Loucy (cell line): ENCODE measurements around the gene XAGE5.

ENCODE experiments used
- H2AFZ ChIP-seq: fragments of 200-600 bp; sonication (generic); 2 replicates; pipeline ENCODE4 v1.6.0; 2016; ENCODE audit warnings: antibody characterized with exemption, mild to moderate bottlenecking, low read length, moderate library complexity
- H3F3A ChIP-seq: fragments of 200-600 bp; 2 replicates; pipeline ENCODE4 v1.6.0; 2016; ENCODE audit warnings: antibody characterized with exemption, low read depth, mild to moderate bottlenecking
- H3K27me3 ChIP-seq: fragments of 200-600 bp; sonication (generic); 2 replicates; pipeline ENCODE4 v1.6.1; 2014; ENCODE audit warnings: low read length, mild to moderate bottlenecking; ENCODE audit not compliant: insufficient read depth, poor library complexity, severe bottlenecking
- H3K36me3 ChIP-seq: fragments of 200-600 bp; sonication (generic); 2 replicates; pipeline ENCODE4 v1.6.1; 2016; ENCODE audit warnings: low read length; ENCODE audit not compliant: insufficient read depth
- H3K4me1 ChIP-seq: fragments of 200-600 bp; sonication (generic); 2 replicates; pipeline ENCODE4 v1.5.1; 2014; ENCODE audit warnings: low read length, mild to moderate bottlenecking; ENCODE audit not compliant: insufficient read depth, poor library complexity, severe bottlenecking
- H3K4me2 ChIP-seq: fragments of 200-600 bp; sonication (generic); 2 replicates; pipeline ENCODE4 v1.6.0; 2014; ENCODE audit warnings: antibody characterized with exemption, low read length, low read depth, mild to moderate bottlenecking; ENCODE audit not compliant: poor library complexity, severe bottlenecking
- H3K4me3 ChIP-seq: fragments of 200-600 bp; sonication (generic); 2 replicates; pipeline ENCODE4 v1.5.1; 2014; ENCODE audit warnings: low read length, mild to moderate bottlenecking, mixed read lengths; ENCODE audit not compliant: poor library complexity, severe bottlenecking
- H3K79me2 ChIP-seq: fragments of 200-600 bp; sonication (generic); 2 replicates; pipeline ENCODE4 v1.6.1; 2014; ENCODE audit warnings: low read length; ENCODE audit not compliant: insufficient read depth
- H3K9ac ChIP-seq: fragments of 200-600 bp; sonication (generic); 2 replicates; pipeline ENCODE4 v1.6.0; 2014; ENCODE audit warnings: mild to moderate bottlenecking, low read depth, low read length, moderate library complexity; ENCODE audit not compliant: poor library complexity, severe bottlenecking
- H3K9me2 ChIP-seq: fragments of 200-600 bp; sonication (generic); replicated peaks from 2 replicates; pipeline ENCODE4 v1.6.1; 2016; ENCODE audit warnings: low read depth, low read length, mixed read lengths
- H3K9me3 ChIP-seq: fragments of 200-600 bp; sonication (generic); 2 replicates; pipeline ENCODE4 v1.6.1; 2014; ENCODE audit warnings: mild to moderate bottlenecking, antibody characterized with exemption, low read length, low read depth; ENCODE audit not compliant: insufficient read depth
- H4K20me1 ChIP-seq: fragments of 200-600 bp; sonication (generic); 2 replicates; pipeline ENCODE4 v1.6.0; 2014; ENCODE audit warnings: antibody characterized with exemption, low read length, mild to moderate bottlenecking; ENCODE audit not compliant: insufficient read depth, poor library complexity, severe bottlenecking
- CTCF ChIP-seq: fragments of 200-600 bp; sonication (generic); conservative IDR thresholded peaks from 2 replicates; pipeline ENCODE4 v1.5.1; 2014; ENCODE audit warnings: mild to moderate bottlenecking, antibody characterized with exemption, low read length
- EZH2phosphoT487 ChIP-seq: fragments of 200-600 bp; IDR thresholded peaks from 2 replicates; pipeline ENCODE4 v1.6.1; 2018; ENCODE audit warnings: antibody characterized with exemption, mild to moderate bottlenecking, moderate library complexity, borderline replicate concordance

The XAGE5 gene

GRCh38 chrX:52819788-52820187 is 8.7 kb downstream of the XAGE5 start:
- no peaks in the 10 kb centered on the region for H3K4me1 ChIP-seq
- no peak overlapping the region for H3K9ac ChIP-seq
- no peaks in the 10 kb centered on the region for H3K9me3 ChIP-seq
- no peak overlapping the region for H3K4me3 ChIP-seq
- no peaks in the 10 kb centered on the region for H4K20me1 ChIP-seq
- H3K79me2 ChIP-seq = no peaks in the 10 kb centered on the region
- no peak overlapping the region for H2AFZ ChIP-seq
- no peaks in the 10 kb centered on the region for H3K9me2 ChIP-seq
- H3F3A ChIP-seq = no peaks in the 10 kb centered on the region
- no peaks in the 10 kb centered on the region for H3K36me3 ChIP-seq
- TF ChIP-seq EZH2phosphoT487 (no peak), CTCF (no peak)
- no peak overlapping the region for H3K4me2 ChIP-seq
- no peaks in the 10 kb centered on the region for H3K27me3 ChIP-seq

DNA sequence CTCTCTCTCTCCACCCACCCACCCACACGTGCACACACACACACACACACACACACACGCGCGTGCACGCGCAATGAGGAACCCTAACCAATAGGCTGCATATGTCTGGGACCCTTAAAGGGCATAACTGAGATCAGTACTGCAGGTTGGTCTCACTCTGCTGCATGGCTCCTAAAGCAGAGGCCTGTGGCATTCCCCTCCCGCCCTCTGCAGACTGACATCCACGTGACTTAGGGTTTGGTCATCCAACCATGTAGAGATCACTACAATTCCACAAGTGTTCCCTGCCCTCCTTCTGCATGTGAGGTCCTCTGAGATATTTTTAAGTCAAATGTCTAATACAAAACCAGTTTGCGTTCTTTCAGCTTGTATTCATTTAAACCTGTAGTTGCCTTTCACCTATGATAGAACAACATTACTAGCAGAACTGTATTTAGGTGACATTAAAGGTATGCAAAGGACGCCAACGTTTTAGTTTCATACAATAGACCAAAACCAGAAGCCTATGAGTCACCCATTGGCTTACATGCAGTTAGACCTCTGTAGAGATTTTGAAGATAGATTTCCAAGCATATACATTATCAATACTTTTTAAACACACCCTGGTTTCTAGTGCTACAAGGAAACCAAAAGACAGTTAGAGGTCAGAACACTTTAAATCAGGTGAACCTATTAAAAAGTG is 10.1 kb downstream of the XAGE5 start:
- Histone ChIP-seq H3K4me3 (no peak overlapping the region), H3K9me3 (no peaks in the 10 kb centered on the region), H2AFZ (no peak overlapping the region), H3K79me2 (no peaks in the 10 kb centered on the region), H4K20me1 (no peaks in the 10 kb centered on the region), H3K36me3 (no peaks in the 10 kb centered on the region), H3K4me2 (no peak overlapping the region), H3K9ac (no peak overlapping the region), H3K9me2 (no peaks in the 10 kb centered on the region), H3K4me1 (no peaks in the 10 kb centered on the region), H3F3A (no peaks in the 10 kb centered on the region), H3K27me3 (no peaks in the 10 kb centered on the region)
- TF ChIP-seq CTCF = no peak
- TF ChIP-seq EZH2phosphoT487 = no peak

GRCh38 chrX:52824608-52825007 is 13.5 kb downstream of the XAGE5 start:
- TF ChIP-seq EZH2phosphoT487 = no peak
- no peak for TF ChIP-seq CTCF
- H3K4me3 ChIP-seq = no peak overlapping the region
- H3K4me2 ChIP-seq = no peak overlapping the region
- no peaks in the 10 kb centered on the region for H3K27me3 ChIP-seq
- no peak overlapping the region for H2AFZ ChIP-seq
- H3K4me1 ChIP-seq = no peaks in the 10 kb centered on the region
- H3K36me3 ChIP-seq = no peaks in the 10 kb centered on the region
- H3K9me3 ChIP-seq = no peaks in the 10 kb centered on the region
- no peaks in the 10 kb centered on the region for H3F3A ChIP-seq
- H4K20me1 ChIP-seq = no peaks in the 10 kb centered on the region
- no peak overlapping the region for H3K9ac ChIP-seq
- H3K9me2 ChIP-seq = no peaks in the 10 kb centered on the region
- H3K79me2 ChIP-seq = no peaks in the 10 kb centered on the region
